ENCODE results near the gene B4GALNT4. TPM values are rescaled to one million over a fixed set of nuclear protein-coding genes. Genes with fewer than 3 reads are reported as not detected.
"Not testable (repeated sequence)": the region's sequence is repeated elsewhere in the genome, so short reads cannot be mapped to it uniquely, and the experiment has no call there.

The B4GALNT4 gene
- total RNA-seq, 1 donor from 2014 or later, result 3.3 TPM

GRCh38 chr11:392102-392777, 22.9 kb downstream of the B4GALNT4 start:
- DNase-seq (ENCODE audit: low spot score), result no peak

- DNase-seq (ENCODE audit: low spot score), result peak; percentile 88
Measured at GRCh38 chr11:393219-394033, 24.1 kb downstream of the B4GALNT4 start.

- peak; percentile 91 for DNase-seq (ENCODE audit: low spot score)
Measured at GRCh38 chr11:394034-394857, 24.9 kb downstream of the B4GALNT4 start, which contains the start of gene PKP3. TSS of gene PKP3 (plus strand) at chr11:394209. CDS start at chr11:394293, 84 bp downstream.

GRCh38 chr11:394858-395655, 25.8 kb downstream of the B4GALNT4 start:
- DNase-seq (ENCODE audit: low spot score), result no peak

GRCh38 chr11:395866-396265, 26.6 kb downstream of the B4GALNT4 start:
- no peak for DNase-seq (ENCODE audit: low spot score)

GRCh38 chr11:396511-396947, 27.2 kb downstream of the B4GALNT4 start:
- no peak for DNase-seq (ENCODE audit: low spot score)

- DNase-seq (ENCODE audit: low spot score), result no peak
Measured at GRCh38 chr11:396948-397548, 27.7 kb downstream of the B4GALNT4 start.

- no peak for DNase-seq (ENCODE audit: low spot score)
Measured at GRCh38 chr11:398826-399225, 29.5 kb downstream of the B4GALNT4 start.

GRCh38 chr11:399731-400211, 30.5 kb downstream of the B4GALNT4 start:
- no peak for DNase-seq (ENCODE audit: low spot score)

GRCh38 chr11:400241-400689, 31.0 kb downstream of the B4GALNT4 start:
- no peak for DNase-seq (ENCODE audit: low spot score)

- DNase-seq (ENCODE audit: low spot score), result not testable (repeated sequence)
Measured at GRCh38 chr11:401196-401595, 31.9 kb downstream of the B4GALNT4 start.

GRCh38 chr11:403021-403760, 33.9 kb downstream of the B4GALNT4 start:
- no peak for DNase-seq (ENCODE audit: low spot score)

GRCh38 chr11:403761-404431, 34.6 kb downstream of the B4GALNT4 start:
- DNase-seq (ENCODE audit: low spot score), result no peak

- DNase-seq (ENCODE audit: low spot score), result peak; percentile 42
Measured at GRCh38 chr11:404551-405264, 35.4 kb downstream of the B4GALNT4 start.

GRCh38 chr11:405323-405953, 36.1 kb downstream of the B4GALNT4 start:
- no peak for DNase-seq (ENCODE audit: low spot score)

GRCh38 chr11:405954-406795, 36.9 kb downstream of the B4GALNT4 start:
- peak; percentile 52 for DNase-seq (ENCODE audit: low spot score)
